Hippocampal formation (tissue), 2 donors: ENCODE data around the gene SEMA5B.
A peak's percentile ranks its signal among the peaks of the same experiment; 100 is the strongest.

Experiments used
- DNase-seq, 2 donors: peaks; one replicate each; lab custom pipeline; 2025; lab: John Stamatoyannopoulos, UW

SEMA5B gene

GRCh38 chr3:122942937-122943827, 84.4 kb downstream of the SEMA5B start:
- peak; percentile 33 to 70 for DNase-seq

DNA sequence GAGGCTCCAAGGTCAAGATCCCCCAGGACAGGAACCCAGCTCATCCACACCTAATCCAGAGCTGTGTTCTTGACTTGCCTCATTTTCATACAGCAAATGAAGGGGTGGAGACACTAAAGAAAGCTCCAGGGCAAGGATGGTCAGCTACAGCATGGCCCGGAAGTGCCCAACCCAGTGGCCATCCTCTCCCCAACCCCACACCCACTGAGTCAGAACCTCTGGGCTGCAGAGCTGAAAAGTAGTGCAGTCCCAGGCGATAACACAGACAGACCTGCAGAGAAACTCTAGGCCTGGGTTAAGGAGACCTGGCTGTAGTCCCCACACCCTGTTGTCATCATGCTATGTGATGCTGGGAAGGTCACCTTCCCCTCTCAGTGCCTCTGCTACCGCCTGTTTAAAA, 85.3 kb downstream of the SEMA5B start:
- no peak for DNase-seq

DNA sequence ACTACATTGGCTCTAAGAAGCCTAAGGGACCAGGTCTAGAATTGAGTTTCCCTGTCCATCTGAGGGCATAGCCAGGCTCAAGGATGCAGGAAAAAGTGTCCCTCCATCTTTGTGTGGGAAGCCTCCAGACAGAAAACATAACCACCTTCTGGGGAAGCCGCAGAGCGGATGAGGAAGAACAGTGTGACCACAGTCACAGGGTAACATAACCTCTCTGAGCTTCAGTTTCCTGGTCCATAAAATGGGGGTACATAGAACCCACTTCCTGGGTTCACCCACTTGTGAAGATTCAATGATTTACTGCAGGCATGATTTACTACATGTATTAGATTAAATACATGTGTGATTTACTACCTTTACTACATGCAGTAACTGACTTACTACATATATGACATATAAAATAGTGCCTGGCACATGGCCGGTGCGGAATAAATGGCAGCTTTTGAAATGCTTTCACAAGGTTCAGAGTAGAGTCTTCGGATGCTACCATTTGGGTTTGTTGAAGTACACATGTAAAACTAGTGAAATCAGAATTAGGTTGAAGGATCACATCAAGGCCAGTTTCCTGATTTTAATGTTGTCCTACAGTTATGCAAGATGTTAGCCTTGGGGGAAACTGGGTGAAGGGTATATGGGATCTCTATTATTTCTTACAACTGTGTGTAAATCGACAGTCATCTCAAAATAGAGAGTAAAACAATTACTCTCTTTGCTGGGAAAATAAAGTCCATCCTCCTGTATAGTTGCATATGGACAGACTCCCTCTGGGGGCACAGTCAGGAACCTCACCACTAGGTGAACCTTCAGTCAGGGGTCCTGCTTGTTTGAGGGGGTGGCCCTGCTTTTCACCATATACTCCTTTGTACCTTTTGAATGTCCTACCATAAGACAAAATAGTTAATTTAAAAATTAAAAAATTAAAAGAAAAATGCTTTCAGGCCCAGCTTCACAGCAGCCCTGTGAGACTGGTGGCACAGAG, 86.0 kb downstream of the SEMA5B start:
- no peak for DNase-seq

DNA sequence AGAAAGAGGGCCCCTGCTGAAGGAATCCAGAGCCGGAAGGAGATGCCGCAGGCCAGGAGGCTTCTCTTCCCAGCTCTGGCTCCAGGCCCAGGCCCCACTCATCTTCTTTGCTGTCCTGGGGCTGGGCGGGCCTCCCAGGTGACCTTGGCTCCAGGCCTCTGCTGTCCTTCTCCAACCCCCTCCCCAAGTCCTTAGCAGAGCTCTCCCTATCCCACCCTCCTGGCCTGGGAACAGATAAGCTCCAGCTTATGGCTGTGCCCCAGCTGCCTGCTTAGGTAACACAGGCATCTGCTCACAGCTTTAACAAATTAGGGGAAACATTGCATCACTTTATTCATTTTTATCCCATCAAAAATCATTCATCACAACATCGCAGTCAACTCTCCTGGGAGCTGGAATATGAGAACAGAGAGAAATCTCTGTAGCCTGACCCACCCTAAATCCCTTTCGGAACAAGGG, 86.9 kb downstream of the SEMA5B start:
- DNase-seq, result no peak

DNA sequence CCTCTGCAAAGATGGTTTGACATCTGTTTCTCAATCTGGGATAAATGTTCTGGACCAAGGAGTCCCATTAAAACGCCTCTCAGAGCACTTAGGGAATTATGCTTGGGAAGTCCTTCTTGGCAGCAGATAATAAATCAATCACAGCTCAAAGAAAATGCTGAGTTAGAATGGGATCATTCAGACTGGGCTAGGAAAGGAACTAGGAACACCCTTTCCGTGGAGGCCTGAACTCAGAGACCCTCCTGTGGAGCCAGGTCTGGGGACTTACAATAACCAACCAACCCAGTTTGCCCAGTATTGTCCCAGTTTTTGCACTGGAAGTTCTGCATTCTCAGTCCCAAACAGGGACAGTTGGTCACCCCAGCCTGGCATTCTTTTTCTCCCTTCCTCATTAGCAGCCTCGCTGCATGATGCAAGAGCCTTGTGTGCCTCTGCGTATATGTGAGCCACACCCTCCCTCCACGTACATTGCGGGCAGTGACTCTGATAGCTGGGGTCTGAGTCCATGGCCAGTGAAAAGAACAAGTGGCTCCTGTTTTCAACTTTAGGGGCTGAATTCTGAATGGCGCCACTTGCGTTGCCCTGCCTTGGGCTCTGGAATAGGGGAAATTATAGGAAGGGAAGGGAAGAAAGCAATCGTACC, 88.7 kb downstream of the SEMA5B start:
- no peak for DNase-seq

GRCh38 chr3:122937745-122938144, 89.8 kb downstream of the SEMA5B start:
- no peak for DNase-seq

DNA sequence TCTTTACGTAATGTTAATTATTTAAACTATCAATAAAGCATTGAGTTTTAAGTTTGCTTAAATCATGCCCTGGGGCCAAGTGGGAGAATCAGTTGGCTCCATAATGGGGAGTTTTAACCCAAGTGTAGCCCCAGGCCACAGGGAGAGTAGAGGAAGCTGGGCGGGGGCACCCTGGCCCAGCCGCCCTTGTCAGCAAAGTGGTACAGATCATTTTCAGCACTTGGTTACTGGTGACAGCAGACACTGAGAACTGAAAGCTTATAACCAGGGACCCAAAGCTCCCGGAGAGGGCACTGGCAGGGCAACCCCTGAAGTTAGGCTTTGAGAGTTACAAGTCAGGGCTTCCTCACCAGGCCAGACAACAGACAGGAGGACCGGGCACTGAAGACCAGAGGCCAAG, 90.6 kb downstream of the SEMA5B start:
- DNase-seq, result no peak

DNA sequence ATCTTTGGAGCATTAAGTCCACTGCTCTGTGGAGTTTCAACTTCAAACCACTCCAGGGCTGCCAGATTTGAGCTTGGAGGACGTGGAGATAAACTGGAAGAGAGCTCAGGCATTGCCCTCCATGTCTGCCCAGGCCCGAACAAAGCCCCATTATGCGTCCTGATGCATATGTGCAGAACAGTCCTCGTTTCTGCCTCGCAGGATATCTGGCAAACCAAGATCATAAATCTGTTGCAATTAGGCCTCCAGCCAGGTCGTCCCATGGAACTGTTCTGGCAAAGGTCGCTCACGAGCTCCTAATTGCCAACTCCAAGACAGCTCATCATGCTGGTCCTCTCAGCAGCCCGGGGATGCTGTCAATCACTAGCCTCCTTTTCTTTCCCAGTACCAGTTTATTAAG, 91.2 kb downstream of the SEMA5B start:
- peak; percentile 10 to 22 for DNase-seq

DNA sequence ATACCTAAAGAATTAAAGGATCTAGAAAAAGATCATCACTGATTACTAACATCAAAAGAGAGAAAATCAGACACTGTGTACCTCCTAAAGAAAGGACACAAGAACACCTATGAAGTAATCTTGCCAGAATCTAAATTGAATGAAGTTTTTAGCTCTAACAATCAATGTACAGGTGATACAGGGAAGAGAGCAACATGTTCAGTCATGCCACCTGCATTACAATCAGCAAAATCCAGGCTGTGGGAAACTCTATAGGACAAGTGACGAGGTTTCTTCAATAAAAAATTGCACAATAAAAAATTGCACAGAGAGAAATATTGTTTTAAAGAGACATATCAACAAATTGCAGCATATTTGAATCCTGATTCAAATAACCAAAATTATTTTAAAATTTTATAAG, 93.3 kb downstream of the SEMA5B start:
- no peak for DNase-seq

GRCh38 chr3:122932251-122932967, 95.2 kb downstream of the SEMA5B start:
- no peak for DNase-seq

DNA sequence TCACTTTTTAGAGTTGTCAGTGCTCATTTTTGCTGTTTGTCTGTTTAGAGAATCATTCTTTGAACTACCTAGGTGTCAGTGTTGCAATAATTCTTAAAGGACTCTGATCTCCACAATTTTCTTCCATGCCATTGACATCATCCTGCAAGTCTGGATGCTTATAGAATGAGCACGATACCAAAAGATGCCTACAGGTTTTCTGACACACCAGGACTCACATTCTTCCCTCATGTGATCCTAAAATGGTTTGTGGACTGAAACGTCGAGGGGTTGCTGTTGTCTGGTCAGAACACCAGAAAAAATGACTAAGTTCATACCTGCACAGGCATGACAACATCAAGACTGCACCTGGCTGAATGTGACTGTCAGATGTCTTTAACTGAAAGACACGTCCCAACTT, 95.9 kb downstream of the SEMA5B start:
- DNase-seq, result no peak

DNA sequence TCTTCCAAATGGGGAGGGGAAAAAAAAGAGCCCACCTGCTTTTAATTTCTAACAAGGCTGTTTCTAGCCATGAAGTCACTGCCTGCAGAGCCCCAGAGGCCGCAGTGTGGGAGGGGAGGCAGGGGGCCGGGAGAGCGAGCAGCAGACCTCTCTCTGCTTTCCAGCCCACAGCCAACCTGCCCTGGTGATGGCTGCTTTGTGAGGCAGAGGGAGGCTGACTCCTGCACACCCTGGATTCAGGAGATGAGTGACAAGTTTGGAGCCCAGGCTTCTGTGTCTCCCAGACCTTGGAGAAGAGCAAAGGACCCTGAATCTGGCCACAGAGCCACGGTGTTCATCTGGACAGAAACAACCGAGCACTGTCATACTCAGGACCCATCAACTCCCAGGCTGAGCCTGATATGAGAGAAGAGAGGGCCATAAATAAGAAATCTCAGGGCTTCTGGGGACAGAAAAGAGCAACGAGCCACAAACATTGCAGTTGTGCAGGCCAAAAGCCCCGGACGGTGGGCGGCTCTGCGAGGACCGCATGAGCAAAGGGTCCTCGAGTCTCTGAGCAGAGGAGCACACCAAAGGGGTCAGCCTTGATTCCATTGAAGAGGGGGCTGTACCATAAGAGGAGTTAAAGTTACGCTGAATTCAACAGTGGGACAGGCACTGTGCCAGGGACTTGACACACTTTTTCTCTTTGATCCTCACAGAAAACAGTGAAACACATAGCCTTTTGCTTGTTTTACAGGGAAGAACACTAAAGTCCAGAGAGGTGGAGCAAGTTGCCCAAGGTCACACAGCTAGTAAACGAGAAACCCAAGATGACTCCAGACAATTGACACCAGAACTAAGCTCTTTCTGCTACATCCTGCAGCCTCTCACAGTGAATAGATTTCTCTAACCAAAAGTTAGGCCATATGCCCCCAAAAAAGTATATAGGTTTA, 97.2 kb downstream of the SEMA5B start:
- no peak for DNase-seq

GRCh38 chr3:122929188-122930062, 98.1 kb downstream of the SEMA5B start:
- DNase-seq, result no peak

GRCh38 chr3:122928396-122929187, 99.0 kb downstream of the SEMA5B start:
- no peak for DNase-seq

DNA sequence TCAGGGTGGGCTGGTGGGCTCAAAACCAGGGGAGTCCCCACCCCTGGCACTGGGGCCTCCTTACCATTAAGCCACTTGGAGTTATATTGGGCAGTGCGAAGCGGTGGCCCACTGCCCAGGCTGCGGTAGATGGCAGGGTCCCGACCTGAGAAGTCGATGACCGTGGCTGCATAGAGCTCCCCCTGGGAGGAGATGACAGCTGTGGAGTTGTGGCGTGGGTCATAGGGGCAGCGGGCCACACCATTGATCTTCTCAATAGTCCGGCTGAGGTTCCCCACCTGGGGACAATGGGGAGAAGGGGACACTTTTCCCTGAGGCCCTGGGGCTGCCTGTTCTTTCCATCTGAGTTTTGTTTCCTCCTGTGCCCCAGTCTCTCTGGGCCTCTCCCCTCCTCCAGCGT, 99.8 kb downstream of the SEMA5B start:
- DNase-seq, result no peak

DNA sequence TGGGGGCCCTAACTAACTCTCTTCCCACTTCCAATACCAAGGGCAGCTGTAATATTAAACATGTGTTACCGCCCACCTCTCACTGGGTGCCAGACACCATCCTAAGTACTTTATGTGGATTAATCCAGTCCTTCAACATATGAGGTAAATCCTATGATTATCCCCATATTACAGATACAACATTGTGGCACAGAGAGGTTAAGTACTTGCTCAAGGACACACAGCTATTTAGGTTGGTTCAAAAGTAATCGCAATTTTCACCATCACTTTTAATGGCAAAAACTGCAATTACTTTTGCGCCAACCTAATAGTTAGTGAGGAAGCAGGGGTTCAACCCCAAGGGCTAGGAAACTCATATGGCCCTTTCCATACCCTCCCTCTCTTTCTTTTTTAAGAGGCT, 100.8 kb downstream of the SEMA5B start:
- no peak for DNase-seq

DNA sequence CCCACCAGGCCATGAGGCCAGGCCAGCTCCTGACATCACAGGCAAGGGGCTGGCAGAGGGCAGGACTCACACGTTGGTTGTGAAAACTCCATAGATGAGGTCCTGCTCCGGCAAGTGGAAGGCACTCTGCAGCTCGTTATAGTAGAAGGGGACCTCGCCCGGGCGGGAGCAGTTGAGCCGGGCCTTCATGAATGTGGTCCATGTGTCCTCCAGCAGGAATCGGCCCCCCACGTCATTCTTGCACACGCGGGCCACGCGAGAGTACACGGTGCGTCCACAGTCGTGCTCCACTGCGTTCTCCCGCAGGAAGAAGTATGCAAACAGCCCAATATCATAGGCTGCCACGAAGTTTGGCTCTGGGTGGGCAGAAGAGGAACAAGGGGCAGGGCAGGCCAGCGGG, 101.2 kb downstream of the SEMA5B start:
- DNase-seq, result no peak

GRCh38 chr3:122925756-122926155, 101.8 kb downstream of the SEMA5B start:
- DNase-seq, result no peak

DNA sequence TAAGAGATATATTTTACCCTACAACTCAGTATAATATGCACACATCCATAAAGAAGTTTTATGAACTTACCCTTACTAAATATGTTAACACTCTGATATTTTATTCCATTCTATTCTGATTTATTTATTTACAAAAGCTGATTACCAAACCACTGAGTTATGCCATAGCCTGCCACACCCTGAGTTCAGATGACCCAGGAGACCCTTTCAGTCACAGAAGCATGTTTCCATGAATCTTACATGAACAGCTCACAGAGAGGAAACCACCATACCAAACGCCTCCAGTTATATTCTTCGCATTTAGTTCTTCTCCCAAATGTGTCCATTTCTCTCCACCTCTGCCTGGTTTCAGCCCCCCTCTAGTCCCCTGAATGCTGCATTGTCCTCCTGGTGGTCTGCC, 103.5 kb downstream of the SEMA5B start:
- DNase-seq, result no peak
